ENCODE results near the gene KLRG1.

KLRG1 gene

GRCh38 chr12:9043766-9044165, 54.4 kb downstream of the KLRG1 start:
- no peak for DNase-seq

- DNase-seq: no peak
Measured at GRCh38 chr12:9047105-9047504, 57.8 kb downstream of the KLRG1 start.

GRCh38 chr12:9048930-9049329, 59.6 kb downstream of the KLRG1 start:
- no peak for DNase-seq

- DNase-seq: no peak
Measured at GRCh38 chr12:9049520-9050133, 60.3 kb downstream of the KLRG1 start.

- no peak for DNase-seq
Measured at GRCh38 chr12:9050521-9051157, 61.3 kb downstream of the KLRG1 start.

- DNase-seq: no peak
Measured at GRCh38 chr12:9051158-9051550, 61.8 kb downstream of the KLRG1 start.

GRCh38 chr12:9052610-9053009, 63.3 kb downstream of the KLRG1 start:
- no peak for DNase-seq

Measured in GDM1 (cell line).